Measurements from ENCODE around the gene BDH2.

Gene BDH2

DNA sequence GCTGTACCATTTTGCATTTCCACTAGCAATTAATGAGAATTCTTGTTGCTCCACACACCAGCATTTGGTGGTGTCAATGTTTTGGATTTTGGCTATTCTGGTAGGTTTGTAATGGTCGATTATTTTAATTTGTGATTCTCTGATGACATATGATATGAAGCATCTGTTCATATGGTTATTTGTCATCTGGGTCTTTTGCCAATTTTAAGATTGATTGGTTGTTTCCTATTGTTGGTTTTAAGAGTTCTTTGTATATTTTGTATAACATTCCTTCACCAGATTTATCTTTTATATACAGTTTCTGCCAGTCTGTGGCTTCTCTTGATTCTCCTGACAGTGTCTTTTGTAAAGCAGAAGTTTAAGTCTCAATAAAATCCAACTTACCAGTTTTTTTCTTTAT lies 18.5 kb upstream of the BDH2 start:
- TF ChIP-seq ZFX (IDR thresholded peaks at IDR 0.05; ENCODE audit: borderline replicate concordance) (no peak), CTCF (IDR thresholded peaks at IDR 0.05) (no peak)
- no peak overlapping the region for H3K27ac ChIP-seq

DNA sequence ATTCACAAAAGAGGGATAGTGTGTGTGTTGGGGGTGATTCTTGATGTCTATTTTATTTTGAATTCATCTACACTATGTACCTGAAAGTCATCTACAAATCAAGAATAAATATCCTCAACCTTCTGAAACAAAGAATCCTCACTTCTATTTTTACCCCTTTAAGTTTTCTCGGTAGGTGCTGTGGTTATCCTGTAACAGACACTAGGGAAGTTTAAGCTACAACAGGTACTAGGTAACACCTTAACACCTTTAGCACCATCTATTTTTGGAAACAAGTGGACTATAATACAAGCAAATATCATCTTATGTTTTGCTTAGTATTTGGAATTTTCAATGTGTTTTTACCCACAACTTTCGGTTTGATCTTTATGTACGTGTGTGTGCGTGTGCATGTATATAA lies 12.0 kb upstream of the BDH2 start:
- no peak for TF ChIP-seq ZFX (IDR thresholded peaks at IDR 0.05; ENCODE audit: borderline replicate concordance)
- TF ChIP-seq CTCF (IDR thresholded peaks at IDR 0.05): no peak
- no peak overlapping the region for H3K27ac ChIP-seq

DNA sequence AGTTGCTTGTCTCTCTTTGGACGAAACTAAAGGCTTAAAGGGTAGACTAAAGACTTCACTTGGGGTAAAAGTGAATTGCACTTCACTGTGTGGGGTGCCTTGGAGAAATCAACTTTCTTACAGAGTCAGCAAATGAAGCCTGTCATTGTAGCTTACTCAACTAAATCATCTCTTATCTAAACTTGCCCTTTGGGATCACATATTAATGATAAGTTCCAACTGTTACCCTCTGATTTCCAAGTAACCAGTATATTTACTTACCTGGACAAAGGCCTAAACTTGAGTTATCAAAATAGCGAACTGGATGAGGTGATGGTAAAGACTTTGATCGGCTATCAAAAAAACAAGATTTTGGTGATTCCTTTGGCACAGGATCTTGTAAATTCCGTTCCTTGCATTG lies 8.9 kb upstream of the BDH2 start:
- H3K27ac ChIP-seq: no peak overlapping the region
- no peak for TF ChIP-seq ZFX (IDR thresholded peaks at IDR 0.05; ENCODE audit: borderline replicate concordance)
- TF ChIP-seq CTCF (IDR thresholded peaks at IDR 0.05): no peak

DNA sequence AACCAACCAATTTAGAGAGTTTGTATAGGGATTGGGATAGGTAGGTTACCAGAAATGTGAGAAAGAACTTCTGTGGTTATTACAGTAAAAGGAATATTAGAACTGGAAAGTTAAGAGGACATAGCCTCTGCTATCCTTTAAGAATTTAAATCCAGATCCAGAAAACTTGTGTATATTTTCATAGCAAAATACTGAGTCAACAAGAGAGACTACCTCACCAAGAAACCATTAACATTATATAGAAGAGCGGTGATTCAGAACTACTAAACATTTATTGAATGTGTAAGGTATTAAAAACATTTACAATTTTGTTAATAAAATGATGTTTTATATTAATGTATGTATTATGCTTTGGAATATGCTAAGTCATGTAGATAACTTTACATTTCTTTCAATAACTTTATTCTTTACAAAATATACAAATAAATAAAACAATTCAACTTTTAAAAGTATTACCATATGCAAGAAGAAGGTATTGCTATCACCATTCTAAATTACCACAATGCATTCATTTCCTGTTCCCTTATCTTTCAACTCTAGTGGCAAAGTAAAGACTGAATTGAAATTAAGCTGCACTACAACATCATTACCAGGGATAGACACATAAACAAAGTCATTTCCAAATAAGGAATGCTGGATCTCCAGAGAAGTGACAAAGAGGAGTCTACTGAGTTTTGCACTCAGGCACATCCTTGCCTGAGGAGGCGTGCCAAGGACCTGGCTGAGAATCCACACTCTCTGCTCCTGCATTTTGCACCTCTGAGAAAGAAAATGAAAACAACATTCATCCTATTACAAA lies 6.1 kb upstream of the BDH2 start:
- no peak overlapping the region for H3K27ac ChIP-seq
- TF ChIP-seq ZFX (IDR thresholded peaks at IDR 0.05; ENCODE audit: borderline replicate concordance) (no peak), CTCF (IDR thresholded peaks at IDR 0.05) (no peak)

DNA sequence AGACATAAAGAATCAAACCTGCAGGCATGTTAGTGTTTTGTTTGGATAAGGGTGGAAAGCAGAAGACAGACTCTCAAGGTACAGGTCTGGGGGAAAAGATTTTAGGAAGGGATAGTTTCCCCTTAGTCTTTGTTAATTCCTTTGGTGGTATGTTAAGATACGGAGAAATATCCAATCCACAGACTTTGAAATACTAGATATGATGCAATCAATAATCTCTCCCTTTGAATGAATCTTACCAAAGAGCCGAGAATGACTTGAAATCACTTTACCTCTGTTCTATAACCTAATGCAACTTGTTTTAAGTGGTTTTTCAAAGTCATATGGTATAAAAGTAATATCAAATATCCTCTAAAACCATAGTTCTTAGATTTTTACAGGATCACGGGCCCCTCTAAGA lies 5.3 kb upstream of the BDH2 start:
- H3K27ac ChIP-seq: no peak overlapping the region
- no peak for TF ChIP-seq CTCF (IDR thresholded peaks at IDR 0.05)
- no peak for TF ChIP-seq ZFX (IDR thresholded peaks at IDR 0.05; ENCODE audit: borderline replicate concordance)

GRCh38 chr4:103100691-103101090 lies 1.1 kb upstream of the BDH2 start:
- H3K27ac ChIP-seq: no peak overlapping the region
- TF ChIP-seq CTCF (IDR thresholded peaks at IDR 0.05): no peak
- no peak for TF ChIP-seq ZFX (IDR thresholded peaks at IDR 0.05; ENCODE audit: borderline replicate concordance)

- TF ChIP-seq CTCF (IDR thresholded peaks at IDR 0.05) (no peak), ZFX (IDR thresholded peaks at IDR 0.05; ENCODE audit: borderline replicate concordance) (no peak)
- no peak overlapping the region for H3K27ac ChIP-seq
Observed at GRCh38 chr4:103098756-103099440, 736 bp downstream of the BDH2 start.
